GM10248 (cell line): ENCODE results near the gene DEAF1.

Source experiments
- CTCF ChIA-PET: fragments of 300-600 bp; sonication (Branson Sonifier 250); formaldehyde crosslinking; extraction: SDS; loops from one replicate; lab custom pipeline; 2021; ENCODE audit warnings: antibody characterized with exemption; lab: Yijun Ruan, JAX
- POLR2A ChIA-PET: fragments of 350-650 bp; sonication (Branson Sonifier 250); formaldehyde crosslinking; extraction: SDS; loops from one replicate; lab custom pipeline; 2020; ENCODE audit warnings: antibody characterized with exemption; lab: Yijun Ruan, JAX
- DNase-seq: peaks from one replicate; pipeline ENCODE4 v3.0.0; 2012; ENCODE audit errors: extremely low spot score
- CTCF ChIP-seq: IDR thresholded peaks from 2 replicates; pipeline ENCODE4 v1.5.1; 2012; ENCODE audit warnings: mild to moderate bottlenecking, low read depth; ENCODE audit errors: extremely low read depth, missing control alignments, control extremely low read depth

Gene DEAF1

GRCh38 chr11:617912-618682 is 76.9 kb downstream of the DEAF1 start:
- ChIA-PET CTCF (no interaction called here), POLR2A (no interaction called here)
- DNase-seq = no peak
- TF ChIP-seq CTCF = no peak

GRCh38 chr11:617199-617911 is 77.7 kb downstream of the DEAF1 start:
- no peak for TF ChIP-seq CTCF
- DNase-seq = no peak
- CTCF ChIA-PET = no interaction called here
- POLR2A ChIA-PET = no interaction called here

- no peak for TF ChIP-seq CTCF
- POLR2A ChIA-PET = interaction anchor here (0.6 to 1.1 kb wide), 2 partner anchors 10 to 1535 kb away, joined by 3 to 5 read pairs; partner anchors contain the start of gene SCT
- DNase-seq = no peak
- CTCF ChIA-PET = no interaction called here
Measured at GRCh38 chr11:616320-617198, 78.5 kb downstream of the DEAF1 start.

- DNase-seq = peak; percentile 95
- CTCF ChIA-PET = no interaction called here
- POLR2A ChIA-PET = interaction anchor here (0.6 to 1.1 kb wide), 3 partner anchors 11 to 1535 kb away, joined by 3 to 5 read pairs (median 3); partner anchors contain the start of genes HRAS and SCT
- no peak for TF ChIP-seq CTCF
Measured at GRCh38 chr11:615504-616319, 79.3 kb downstream of the DEAF1 start, which contains the start of gene IRF7. TSS of gene IRF7 (minus strand) at chr11:615950. CDS start at chr11:615364, 586 bp downstream.

- ChIA-PET CTCF (interaction anchor here (1.0 to 1.6 kb wide), 2 partner anchors 11 to 60 kb away, joined by 3 to 4 read pairs; no protein-coding TSS in a partner anchor), POLR2A (interaction anchor here (0.6 to 1.1 kb wide), 2 partner anchors 12 to 79 kb away, joined by 3 read pairs; partner anchors contain the start of genes HRAS and SCT)
- no peak for TF ChIP-seq CTCF
- DNase-seq = no peak
Measured at GRCh38 chr11:614623-615503, 80.2 kb downstream of the DEAF1 start.
